GM18909 (cell line): Measurements from ENCODE around the gene HNRNPF.
"Not testable (repeated sequence)": the region's sequence is repeated elsewhere in the genome, so short reads cannot be mapped to it uniquely, and the experiment has no call there.

Source experiments
- ATAC-seq: cut with Tn5 transposase; IDR thresholded peaks from one replicate; pipeline ENCODE4 v1.9.1; 2021; ENCODE audit warnings: mild to moderate bottlenecking; ENCODE audit not compliant: unreplicated experiment, poor library complexity

Gene HNRNPF

GRCh38 chr10:43399320-43400310, 9.4 kb downstream of the HNRNPF start:
- ATAC-seq: no peak

- no peak for ATAC-seq
Observed at GRCh38 chr10:43398939-43399319, 10.1 kb downstream of the HNRNPF start.

- peak; percentile 87 for ATAC-seq
Observed at GRCh38 chr10:43396928-43397624, 11.9 kb downstream of the HNRNPF start.

GRCh38 chr10:43396061-43396927, 12.7 kb downstream of the HNRNPF start:
- peak; percentile 56 for ATAC-seq

- no peak for ATAC-seq
Observed at GRCh38 chr10:43395571-43396060, 13.4 kb downstream of the HNRNPF start.

- ATAC-seq: no peak
Observed at GRCh38 chr10:43394868-43395267, 14.1 kb downstream of the HNRNPF start.

- ATAC-seq: no peak
Observed at GRCh38 chr10:43393606-43394360, 15.2 kb downstream of the HNRNPF start.

- not testable (repeated sequence) for ATAC-seq
Observed at GRCh38 chr10:43393186-43393585, 15.8 kb downstream of the HNRNPF start.

GRCh38 chr10:43392748-43393147, 16.2 kb downstream of the HNRNPF start:
- ATAC-seq: no peak

- ATAC-seq: no peak
Observed at GRCh38 chr10:43391496-43391895, 17.5 kb downstream of the HNRNPF start.

- no peak for ATAC-seq
Observed at GRCh38 chr10:43390759-43391158, 18.2 kb downstream of the HNRNPF start.

GRCh38 chr10:43390333-43390732, 18.7 kb downstream of the HNRNPF start:
- ATAC-seq: no peak

- ATAC-seq: no peak
Observed at GRCh38 chr10:43389867-43390266, 19.1 kb downstream of the HNRNPF start.

- ATAC-seq: no peak
Observed at GRCh38 chr10:43387678-43388032, 21.3 kb downstream of the HNRNPF start.

- no peak for ATAC-seq
Observed at GRCh38 chr10:43386981-43387677, 21.9 kb downstream of the HNRNPF start.

GRCh38 chr10:43386549-43386948, 22.4 kb downstream of the HNRNPF start:
- no peak for ATAC-seq

- ATAC-seq: no peak
Observed at GRCh38 chr10:43385412-43386004, 23.5 kb downstream of the HNRNPF start.
